ENCODE data around the gene E4F1.

- no peak for TF ChIP-seq MAFK (IDR thresholded peaks at IDR 0.05; ENCODE audit: low read depth, low read length)
- no peak for TF ChIP-seq PHF8 (conservative IDR thresholded peaks at IDR 0.05; ENCODE audit: low read depth, low read length)
- TF ChIP-seq CTCF (IDR thresholded peaks at IDR 0.05; ENCODE audit: control extremely low read depth in 1 of 3, insufficient read depth in 1 of 3, low read depth in 1 of 3, low read length in 3 of 3) = no peak
- no peak for TF ChIP-seq POLR2AphosphoS5 (IDR thresholded peaks at IDR 0.05; ENCODE audit: low read depth, low read length)
- TF ChIP-seq NANOG (IDR thresholded peaks at IDR 0.05; ENCODE audit: insufficient read depth, low read depth, low read length, poor library complexity, severe bottlenecking) = no peak
- no peak for TF ChIP-seq RAD21 (IDR thresholded peaks at IDR 0.05 in 1 of 2, conservative IDR thresholded peaks at IDR 0.05 in 1 of 2; ENCODE audit: low read depth in 2 of 2, low read length in 2 of 2)
- TF ChIP-seq RXRA (IDR thresholded peaks at IDR 0.05; ENCODE audit: insufficient read depth, low read depth, low read length) = no peak
- TF ChIP-seq TBP (IDR thresholded peaks at IDR 0.05; ENCODE audit: low read depth, low read length) = no peak
- TF ChIP-seq EZH2 (IDR thresholded peaks at IDR 0.05; ENCODE audit: low read depth, low read length, severe bottlenecking) = no peak
Observed at GRCh38 chr16:2191446-2191706, 32.0 kb upstream of the E4F1 start.
